Neutrophil (primary cell): ENCODE results near the gene OPALIN.
A peak's percentile ranks its signal among the peaks of the same experiment; 100 is the strongest.

Experiments
- H3K27ac ChIP-seq: fragments of 200-600 bp; sonication (generic); 2 replicates; pipeline ENCODE4 v1.5.1; 2016; ENCODE audit warnings: mild to moderate bottlenecking, moderate library complexity
- H3K27me3 ChIP-seq: fragments of 200-600 bp; sonication (generic); 2 replicates; pipeline ENCODE4 v1.6.0; 2016; ENCODE audit warnings: mild to moderate bottlenecking
- H3K36me3 ChIP-seq: fragments of 200-600 bp; sonication (generic); 2 replicates; pipeline ENCODE4 v1.5.1; 2017
- H3K4me1 ChIP-seq, 2 experiments: fragments of 200-600 bp in 1 of 2; sonication (generic) in 1 of 2; 1 replicate in 1 of 2; 2 replicates in 1 of 2; pipeline versions ENCODE4 v1.5.1 to v1.6.1; 2013 to 2016; ENCODE audit warnings: low read depth in 1 of 2, low read length in 1 of 2, mild to moderate bottlenecking in 1 of 2, moderate library complexity in 1 of 2; ENCODE audit not compliant: control insufficient read depth in 1 of 2, insufficient read depth in 1 of 2
- H3K4me3 ChIP-seq, 2 experiments: fragments of 200-600 bp in 1 of 2; sonication (generic) in 1 of 2; 1 replicate in 1 of 2; 2 replicates in 1 of 2; pipeline ENCODE4 v1.5.1; 2013 to 2016; ENCODE audit warnings: low read depth in 1 of 2, low read length in 1 of 2, mild to moderate bottlenecking in 1 of 2, moderate library complexity in 1 of 2
- H3K9me3 ChIP-seq: fragments of 200-600 bp; sonication (generic); 2 replicates; pipeline ENCODE4 v1.5.1; 2016
- TF ChIP-seq, protein P1 (sequence below): fragments of 200-600 bp; sonication (generic); IDR thresholded peaks from 2 replicates; pipeline ENCODE4 v1.5.1; 2016; ENCODE audit warnings: antibody characterized with exemption

OPALIN gene

DNA sequence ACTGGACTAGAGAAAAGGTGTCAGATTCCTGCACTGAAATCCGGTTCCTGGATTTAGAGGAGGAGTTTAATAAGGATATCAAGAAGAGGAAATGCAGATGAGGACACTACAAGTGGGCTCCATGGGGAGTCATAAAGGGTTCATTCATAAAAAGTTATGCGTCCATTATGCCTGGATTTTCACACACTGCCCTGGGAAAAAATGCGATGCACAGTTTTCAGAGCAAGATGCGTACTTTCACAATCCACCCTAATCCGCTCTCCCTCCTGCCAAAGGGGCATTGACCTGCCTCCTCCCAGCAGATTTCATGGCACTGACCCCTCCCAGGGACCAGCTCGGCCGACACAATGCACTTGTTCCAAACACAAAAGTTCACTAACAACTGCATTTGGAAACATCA lies 42.2 kb upstream of the OPALIN start:
- Histone ChIP-seq H3K9me3 (no peaks in the 10 kb centered on the region), H3K4me3 (no peak overlapping the region), H3K36me3 (no peaks in the 10 kb centered on the region), H3K27me3 (peaks cover 54% of the 10 kb centered on the region), H3K27ac (no peak overlapping the region), H3K4me1 (no peaks in the 10 kb centered on the region)
- TF ChIP-seq, protein P1, sequence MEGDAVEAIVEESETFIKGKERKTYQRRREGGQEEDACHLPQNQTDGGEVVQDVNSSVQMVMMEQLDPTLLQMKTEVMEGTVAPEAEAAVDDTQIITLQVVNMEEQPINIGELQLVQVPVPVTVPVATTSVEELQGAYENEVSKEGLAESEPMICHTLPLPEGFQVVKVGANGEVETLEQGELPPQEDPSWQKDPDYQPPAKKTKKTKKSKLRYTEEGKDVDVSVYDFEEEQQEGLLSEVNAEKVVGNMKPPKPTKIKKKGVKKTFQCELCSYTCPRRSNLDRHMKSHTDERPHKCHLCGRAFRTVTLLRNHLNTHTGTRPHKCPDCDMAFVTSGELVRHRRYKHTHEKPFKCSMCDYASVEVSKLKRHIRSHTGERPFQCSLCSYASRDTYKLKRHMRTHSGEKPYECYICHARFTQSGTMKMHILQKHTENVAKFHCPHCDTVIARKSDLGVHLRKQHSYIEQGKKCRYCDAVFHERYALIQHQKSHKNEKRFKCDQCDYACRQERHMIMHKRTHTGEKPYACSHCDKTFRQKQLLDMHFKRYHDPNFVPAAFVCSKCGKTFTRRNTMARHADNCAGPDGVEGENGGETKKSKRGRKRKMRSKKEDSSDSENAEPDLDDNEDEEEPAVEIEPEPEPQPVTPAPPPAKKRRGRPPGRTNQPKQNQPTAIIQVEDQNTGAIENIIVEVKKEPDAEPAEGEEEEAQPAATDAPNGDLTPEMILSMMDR: no peak

DNA sequence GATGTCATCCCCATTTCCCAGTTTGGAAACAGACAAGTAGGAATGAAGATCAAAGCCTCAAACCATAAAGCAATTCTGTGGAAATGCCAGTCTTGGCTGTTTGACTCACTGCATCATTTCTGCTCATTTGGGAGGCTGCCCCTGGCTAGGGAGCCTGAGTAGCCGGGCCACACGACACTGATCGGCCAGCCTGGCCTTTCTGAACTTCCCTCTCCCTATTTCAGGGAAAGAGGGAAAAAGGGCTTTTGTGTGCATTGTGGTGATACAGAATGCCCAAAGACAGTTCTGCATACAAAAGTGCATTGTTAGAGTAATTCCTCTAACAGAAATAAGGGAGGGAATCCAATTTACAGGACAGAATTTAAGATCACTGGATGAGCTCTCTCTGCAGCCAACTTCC lies 41.7 kb upstream of the OPALIN start:
- TF ChIP-seq, protein P1: no peak
- peaks cover 55% of the 10 kb centered on the region for H3K27me3 ChIP-seq
- H3K4me3 ChIP-seq: no peak overlapping the region
- no peaks in the 10 kb centered on the region for H3K9me3 ChIP-seq
- H3K36me3 ChIP-seq: no peaks in the 10 kb centered on the region
- no peak overlapping the region for H3K27ac ChIP-seq
- H3K4me1 ChIP-seq: no peaks in the 10 kb centered on the region

DNA sequence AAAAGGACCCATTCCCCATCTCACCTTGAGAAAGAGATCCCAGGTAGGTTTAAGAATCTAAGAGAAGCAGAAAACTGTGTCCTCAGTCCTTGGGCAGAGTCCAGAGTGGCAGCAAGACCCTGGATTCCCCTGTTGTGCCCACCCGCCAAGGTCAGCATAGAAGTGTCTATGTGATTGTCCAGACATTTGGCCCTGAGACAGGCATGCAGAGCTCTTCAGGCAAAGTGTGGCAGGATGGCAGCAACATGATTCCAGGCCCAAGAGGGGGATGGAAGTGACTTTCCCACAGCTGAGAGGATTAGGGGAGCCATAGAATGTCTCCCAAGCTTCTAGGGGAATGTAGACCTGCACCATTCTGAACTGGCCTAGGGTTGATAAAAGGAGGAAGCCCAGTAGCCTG lies 39.1 kb upstream of the OPALIN start:
- Histone ChIP-seq H3K9me3 (no peaks in the 10 kb centered on the region), H3K27me3 (peaks cover 72% of the 10 kb centered on the region), H3K4me1 (no peaks in the 10 kb centered on the region), H3K4me3 (no peak overlapping the region), H3K27ac (no peak overlapping the region), H3K36me3 (no peaks in the 10 kb centered on the region)
- TF ChIP-seq, protein P1: no peak

DNA sequence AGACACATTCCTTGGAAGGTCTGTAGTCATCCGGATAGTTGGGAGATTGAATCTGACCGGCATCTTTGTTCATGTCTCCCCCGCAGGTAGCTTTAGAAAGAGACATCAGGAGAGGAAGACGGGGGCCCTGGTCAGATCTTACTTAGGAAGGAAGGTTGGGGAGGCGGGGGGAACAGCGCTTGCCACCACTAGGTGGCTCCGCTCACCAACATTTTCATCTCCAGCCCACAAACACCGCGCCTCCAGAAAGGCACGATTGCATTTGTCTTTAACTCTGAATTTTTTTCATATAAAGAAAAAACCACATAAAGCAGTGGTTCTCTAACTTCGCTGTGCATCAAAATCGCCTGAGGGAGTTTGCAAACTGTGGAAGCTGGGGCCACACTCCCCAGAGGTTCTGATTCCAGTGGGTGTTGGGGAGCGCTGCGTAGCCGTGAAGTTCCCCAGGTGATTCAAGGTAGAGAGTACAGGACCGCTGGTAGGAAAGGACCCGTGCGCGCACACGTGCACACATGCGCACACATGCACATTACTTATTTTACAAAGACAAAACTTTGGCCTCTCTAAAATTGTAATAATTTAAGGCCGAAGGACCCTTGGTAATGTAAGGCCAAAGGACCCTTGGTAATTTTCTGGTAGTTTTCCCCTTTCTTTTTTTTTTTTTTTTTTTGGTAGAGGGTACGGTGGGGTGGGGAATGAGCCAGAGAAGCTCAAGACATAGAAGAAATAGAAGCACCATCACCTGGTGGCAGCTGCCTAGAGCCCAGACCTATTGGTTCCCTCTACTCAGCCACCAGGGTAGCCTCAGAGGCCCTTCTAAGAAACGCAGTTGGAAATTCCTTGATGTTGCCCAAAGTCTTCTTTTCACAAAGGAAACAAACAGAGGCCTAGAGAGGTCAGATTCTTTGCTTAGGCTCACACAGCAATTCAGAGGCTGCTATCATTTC lies 37.4 kb upstream of the OPALIN start:
- TF ChIP-seq, protein P1: peak; percentile 20
- Histone ChIP-seq H3K27ac (no peak overlapping the region), H3K9me3 (no peaks in the 10 kb centered on the region), H3K36me3 (no peaks in the 10 kb centered on the region), H3K27me3 (peaks cover 59% of the 10 kb centered on the region), H3K4me3 (no peak overlapping the region), H3K4me1 (no peaks in the 10 kb centered on the region)

DNA sequence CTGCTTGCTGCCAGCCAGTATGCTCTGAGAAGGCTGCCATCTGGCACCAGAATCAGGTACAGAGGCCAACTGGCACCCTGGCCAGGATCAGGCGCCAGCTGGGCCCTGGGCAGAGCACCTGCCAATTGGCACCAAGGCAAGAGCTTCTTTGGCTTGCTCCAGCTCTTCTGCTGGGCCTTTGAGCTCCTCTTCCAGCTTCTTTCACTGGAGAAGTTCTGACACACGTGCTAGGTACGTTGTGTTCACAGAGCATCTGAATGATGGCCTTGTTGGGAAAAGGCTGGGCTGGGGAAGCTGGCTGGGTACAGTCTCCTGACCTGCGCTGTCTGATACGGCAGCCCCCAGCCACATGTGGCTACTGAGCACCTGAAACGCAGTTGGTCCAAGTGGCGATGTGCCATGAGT lies 31.7 kb upstream of the OPALIN start:
- Histone ChIP-seq H3K4me3 (no peak overlapping the region), H3K9me3 (no peaks in the 10 kb centered on the region), H3K36me3 (no peaks in the 10 kb centered on the region), H3K4me1 (no peaks in the 10 kb centered on the region), H3K27ac (no peak overlapping the region), H3K27me3 (peaks cover 48% of the 10 kb centered on the region)
- TF ChIP-seq, protein P1: no peak
